H1 (cell line): ENCODE data around the gene DNAJB14. TPM values are rescaled to one million over a fixed set of nuclear protein-coding genes. Genes with fewer than 3 reads are reported as not detected.

Source experiments
- CTCF ChIA-PET: fragments of 300-600 bp; sonication (Branson Sonifier 250); formaldehyde crosslinking; loops from one replicate; lab custom pipeline; 2021; ENCODE audit not compliant: partially characterized antibody; lab: Charles Lee
- POLR2A ChIA-PET: fragments of 300-600 bp; sonication (Branson Sonifier 250); formaldehyde crosslinking; loops from one replicate; lab custom pipeline; 2021; ENCODE audit warnings: inconsistent platforms; ENCODE audit not compliant: partially characterized antibody; lab: Charles Lee
- DNase-seq, 2 experiments: peaks; one replicate each; pipeline versions ENCODE4 v3.0.0 to v3.0.0-alpha.2; 2010 to 2022; ENCODE audit warnings: low spot score in 2 of 2, low read depth in 1 of 2, mixed read lengths in 1 of 2
- FAIRE-seq: peaks from 2 replicates; lab custom pipeline; 2011; peaks lifted over from hg19 to GRCh38; lab: Jason Lieb, UNC
- H2AFZ ChIP-seq: 2 replicates; pipeline ENCODE4 v1.8.1; 2012; ENCODE audit warnings: low read length, inconsistent platforms
- H2AK5ac ChIP-seq: 2 replicates; pipeline ENCODE4 v1.6.1; 2013; ENCODE audit warnings: low read depth, low read length
- H2BK120ac ChIP-seq: replicated peaks from 2 replicates; pipeline ENCODE3; 2013; ENCODE audit warnings: low read depth, low read length, inconsistent platforms
- H2BK12ac ChIP-seq: 2 replicates; pipeline ENCODE4 v1.6.1; 2013; ENCODE audit warnings: low read depth, low read length
- H2BK15ac ChIP-seq: 2 replicates; pipeline ENCODE4 v1.6.1; 2013; ENCODE audit warnings: low read length
- H2BK20ac ChIP-seq: 2 replicates; pipeline ENCODE4 v1.6.1; 2013; ENCODE audit warnings: low read length
- H2BK5ac ChIP-seq: 2 replicates; pipeline ENCODE4 v1.6.1; 2013; ENCODE audit warnings: low read depth, low read length
- H3K14ac ChIP-seq: 2 replicates; pipeline ENCODE4 v1.6.1; 2013; ENCODE audit warnings: inconsistent platforms; ENCODE audit not compliant: insufficient read length
- H3K18ac ChIP-seq: 2 replicates; pipeline ENCODE4 v1.6.1; 2013; ENCODE audit warnings: low read length; ENCODE audit errors: extremely low read depth
- H3K23ac ChIP-seq: 2 replicates; pipeline ENCODE4 v1.6.1; 2013; ENCODE audit warnings: inconsistent platforms; ENCODE audit not compliant: insufficient read length
- H3K23me2 ChIP-seq: 2 replicates; pipeline ENCODE4 v1.6.1; 2013; ENCODE audit warnings: low read depth, low read length
- H3K27ac ChIP-seq: 2 replicates; pipeline ENCODE4 v1.6.1; 2011; ENCODE audit warnings: low read depth, low read length, inconsistent platforms
- H3K27me3 ChIP-seq, 4 experiments: replicated peaks in 1 of 4; 1 replicate in 1 of 4; 2 replicates in 3 of 4; pipeline versions ENCODE4 v1.6.1 to v1.8.1; 2011 to 2013; ENCODE audit warnings: low read length in 3 of 4, mild to moderate bottlenecking in 3 of 4, inconsistent platforms in 2 of 4, mixed read lengths in 2 of 4, moderate library complexity in 1 of 4; ENCODE audit not compliant: control insufficient read depth in 3 of 4, insufficient read depth in 3 of 4; ENCODE audit errors: extremely low read depth in 1 of 4
- H3K36me3 ChIP-seq, 4 experiments: 2 replicates each; pipeline versions ENCODE4 v1.6.1 to v1.8.1; 2011 to 2013; ENCODE audit warnings: mild to moderate bottlenecking in 4 of 4, low read length in 3 of 4, moderate library complexity in 2 of 4, control low read depth in 1 of 4, inconsistent platforms in 1 of 4; ENCODE audit not compliant: insufficient read depth in 4 of 4, control insufficient read depth in 2 of 4
- H3K4ac ChIP-seq: replicated peaks from 2 replicates; pipeline ENCODE3; 2013; ENCODE audit warnings: low read length, low read depth, mixed read lengths, inconsistent platforms; ENCODE audit not compliant: insufficient read length
- H3K4me1 ChIP-seq, 4 experiments: replicated peaks in 1 of 4; 1 replicate in 1 of 4; 2 replicates in 3 of 4; pipeline versions ENCODE4 v1.6.1 to v1.8.1; 2011 to 2013; ENCODE audit warnings: low read length in 3 of 4, inconsistent platforms in 2 of 4, mixed read lengths in 1 of 4; ENCODE audit not compliant: insufficient read depth in 4 of 4, control insufficient read depth in 3 of 4
- H3K4me2 ChIP-seq, 2 experiments: 2 replicates each; pipeline versions ENCODE4 v1.6.1 to v1.8.1; 2011 to 2013; ENCODE audit warnings: low read depth in 2 of 2, low read length in 2 of 2, control low read depth in 1 of 2, inconsistent platforms in 1 of 2, mild to moderate bottlenecking in 1 of 2; ENCODE audit not compliant: insufficient read depth in 1 of 2
- H3K4me3 ChIP-seq, 4 experiments: fragments of 200-600, 300-600 bp in 1 of 4; sonication (generic), shearing (Covaris generic), sonication (Bioruptor Twin) in 1 of 4; 2 replicates each; pipeline versions ENCODE4 v1.5.1 to v1.8.1; 2011 to 2016; ENCODE audit warnings: low read length in 4 of 4, low read depth in 3 of 4, control low read depth in 2 of 4, inconsistent platforms in 2 of 4, mild to moderate bottlenecking in 2 of 4, mixed read lengths in 1 of 4, moderate library complexity in 1 of 4; ENCODE audit not compliant: insufficient read depth in 2 of 4; ENCODE audit errors: extremely low read depth in 1 of 4
- H3K56ac ChIP-seq: replicated peaks from 2 replicates; pipeline ENCODE3; 2013; ENCODE audit warnings: low read depth, mild to moderate bottlenecking, mixed read lengths, low read length, inconsistent platforms; ENCODE audit not compliant: insufficient read length
- H3K79me1 ChIP-seq: 2 replicates; pipeline ENCODE4 v1.6.1; 2013; ENCODE audit warnings: low read depth, low read length, control low read depth
- H3K79me2 ChIP-seq, 2 experiments: 2 replicates each; pipeline versions ENCODE4 v1.6.1 to v1.8.1; 2012 to 2013; ENCODE audit warnings: low read length in 2 of 2, mild to moderate bottlenecking in 2 of 2, inconsistent platforms in 1 of 2; ENCODE audit not compliant: insufficient read depth in 2 of 2, control insufficient read depth in 1 of 2
- H3K9ac ChIP-seq, 4 experiments: replicated peaks in 1 of 4; 1 replicate in 1 of 4; 2 replicates in 3 of 4; pipeline versions ENCODE4 v1.6.1 to v1.8.1; 2011 to 2013; ENCODE audit warnings: low read depth in 3 of 4, low read length in 3 of 4, control low read depth in 2 of 4, mild to moderate bottlenecking in 2 of 4, moderate library complexity in 2 of 4, inconsistent platforms in 1 of 4; ENCODE audit errors: extremely low read depth in 1 of 4
- H3K9me3 ChIP-seq, 2 experiments: 2 replicates each; pipeline versions ENCODE4 v1.6.1 to v1.8.1; 2012 to 2013; ENCODE audit warnings: mild to moderate bottlenecking in 2 of 2, moderate library complexity in 2 of 2, control low read depth in 1 of 2, inconsistent platforms in 1 of 2, low read depth in 1 of 2, low read length in 1 of 2, mixed read lengths in 1 of 2; ENCODE audit not compliant: insufficient read depth in 2 of 2
- H4K20me1 ChIP-seq, 2 experiments: replicated peaks in 1 of 2; 2 replicates each; pipeline versions ENCODE3 to v1.8.1; 2011 to 2013; ENCODE audit warnings: inconsistent platforms in 2 of 2, low read length in 2 of 2, mild to moderate bottlenecking in 1 of 2; ENCODE audit not compliant: insufficient read depth in 2 of 2, control insufficient read depth in 1 of 2
- H4K5ac ChIP-seq: 2 replicates; pipeline ENCODE4 v1.6.1; 2013; ENCODE audit warnings: low read length, low read depth, mixed read lengths, inconsistent platforms; ENCODE audit not compliant: insufficient read length
- H4K8ac ChIP-seq: 2 replicates; pipeline ENCODE4 v1.8.0; 2013; ENCODE audit warnings: mild to moderate bottlenecking, moderate library complexity, low read length, inconsistent platforms; ENCODE audit not compliant: insufficient read depth; ENCODE audit errors: extremely low read depth
- H4K91ac ChIP-seq: replicated peaks from 2 replicates; pipeline ENCODE3; 2013; ENCODE audit warnings: low read length, mixed read lengths, inconsistent platforms; ENCODE audit not compliant: insufficient read length
- CBX8 ChIP-seq: fragments of 300-800, 300-1000 bp; sonication (generic); IDR thresholded peaks from 2 replicates; pipeline ENCODE4 v1.7.1; 2016; ENCODE audit warnings: low read depth, low read length, borderline replicate concordance
- CEBPB ChIP-seq: IDR thresholded peaks from 2 replicates; pipeline ENCODE4 v1.6.1; 2012; ENCODE audit warnings: low read depth, low read length
- CHD1 ChIP-seq: IDR thresholded peaks from 2 replicates; pipeline ENCODE4 v1.6.1; 2012; ENCODE audit warnings: low read depth, low read length, improper control_type of control experiment
- EP300 ChIP-seq, 2 experiments: IDR thresholded peaks; 1 replicate in 1 of 2; 2 replicates in 1 of 2; pipeline ENCODE4 v1.6.1; 2011 to 2012; ENCODE audit warnings: low read depth in 2 of 2, low read length in 2 of 2, mild to moderate bottlenecking in 2 of 2, borderline replicate concordance in 1 of 2, inconsistent platforms in 1 of 2, moderate library complexity in 1 of 2
- FOSL1 ChIP-seq: IDR thresholded peaks from 2 replicates; pipeline ENCODE4 v1.6.1; 2011; ENCODE audit warnings: mild to moderate bottlenecking, low read depth, low read length, moderate library complexity; ENCODE audit not compliant: insufficient read depth
- HDAC2 ChIP-seq, 2 experiments: fragments of 300-600 bp in 1 of 2; sonication (generic) in 1 of 2; IDR thresholded peaks; 2 replicates each; pipeline ENCODE4 v1.6.1; 2011 to 2012; ENCODE audit warnings: low read depth in 2 of 2, low read length in 2 of 2, mild to moderate bottlenecking in 2 of 2, moderate library complexity in 2 of 2, borderline replicate concordance in 1 of 2, inconsistent platforms in 1 of 2
- KDM5A ChIP-seq: fragments of 200-600 bp; IDR thresholded peaks from 2 replicates; pipeline ENCODE4 v1.7.1; 2012; ENCODE audit warnings: mild to moderate bottlenecking, low read length, inconsistent platforms, mixed read lengths
- POLR2A ChIP-seq, 2 experiments: IDR thresholded peaks; 1 replicate in 1 of 2; 2 replicates in 1 of 2; pipeline ENCODE4 v1.6.1; 2011; ENCODE audit warnings: low read depth in 2 of 2, low read length in 2 of 2, mild to moderate bottlenecking in 2 of 2; ENCODE audit errors: control extremely low read depth in 1 of 2
- SP1 ChIP-seq: IDR thresholded peaks from 2 replicates; pipeline ENCODE4 v1.6.1; 2011; ENCODE audit warnings: low read depth, low read length
- TBP ChIP-seq: IDR thresholded peaks from 2 replicates; pipeline ENCODE4 v1.6.1; 2011; ENCODE audit warnings: low read depth, low read length, improper control_type of control experiment
- TCF12 ChIP-seq: IDR thresholded peaks from 2 replicates; pipeline ENCODE4 v1.6.1; 2011; ENCODE audit warnings: low read depth, mild to moderate bottlenecking, low read length
- TEAD4 ChIP-seq: IDR thresholded peaks from 2 replicates; pipeline ENCODE4 v1.6.1; 2012; ENCODE audit warnings: low read depth, low read length, inconsistent platforms, mixed read lengths
- WGBS, 2 experiments: shearing (Covaris generic) in 1 of 2; methylation state at CpG; one replicate each; pipeline versions ENCODE4 v1.1.6 to v1.1.7; 2013 to 2015; ENCODE audit warnings: low lambda C conversion rate in 2 of 2, mixed read lengths in 2 of 2, inconsistent platforms in 1 of 2, low coverage in 1 of 2, missing lambda C conversion rate in 1 of 2; ENCODE audit not compliant: insufficient replicate concordance in 2 of 2, insufficient coverage in 1 of 2, insufficient read length in 1 of 2; ENCODE audit errors: extremely low coverage in 1 of 2, missing lambda C conversion rate in 1 of 2; 5-methylcytosine and 5-hydroxymethylcytosine counted together
- polyA plus RNA-seq, 7 experiments: library from polyadenylated mRNA; depleted of rRNA in 3 of 7; stranded (reverse) in 5 of 7; unstranded in 2 of 7; fragments of >200 nt in 5 of 7; fragments of 200-250 nt in 2 of 7; gene quantifications; 1 replicate in 5 of 7; 2 replicates in 1 of 7; 4 replicates in 1 of 7; pipeline versions ENCODE4 v1.2.1 to v1.2.3, GENCODE V29; 2011 to 2013; ENCODE audit warnings: missing spikeins in 2 of 7, mixed read lengths in 2 of 7
- total RNA-seq: library from RNA; stranded (reverse); fragmentation: NEBNext Ultra II Directional; extraction: Animal tissue kit (Norgen Biotek cat#: 25700); gene quantifications from 2 replicates; pipeline ENCODE4 v1.2.1, GENCODE V29; 2021
- TF ChIP-seq, protein P1 (sequence below): IDR thresholded peaks from 2 replicates; pipeline ENCODE4 v1.6.1; 2012; ENCODE audit warnings: low read length, inconsistent platforms

The DNAJB14 gene
- total and polyA plus RNA-seq, 2 of the 8 experiments (the other 6 are each of a cell fraction or from before 2014, with no cell fraction given), result 3.4 to 35.4 TPM

- H4K5ac ChIP-seq, result no peak overlapping the region
- H3K27me3 ChIP-seq, result no peaks in the 10 kb centered on the region
- no peak for FAIRE-seq
- CTCF ChIA-PET, result no interaction called here
- H3K14ac ChIP-seq, result no peak overlapping the region
- WGBS, 2 experiments, result 1% methylated on average over 11 of the region's 12 CpGs; no CpG with 5 or more reads in 1 of the 2 experiments
- no peak overlapping the region for H2BK20ac ChIP-seq
- H3K36me3 ChIP-seq, result no peaks in the 10 kb centered on the region; a peak in 1 of 8 replicates
- no peak overlapping the region for H3K4ac ChIP-seq
- H3K79me1 ChIP-seq, result no peaks in the 10 kb centered on the region
- POLR2A ChIA-PET, result interaction anchor here (1.4 to 6.6 kb wide), 3 partner anchors 47 to 56 kb away, joined by 3 to 83 read pairs (median 8); partner anchors contain the start of genes DNAJB14 and H2AZ1
- DNase-seq, result no peak
- H2BK15ac ChIP-seq, result no peak overlapping the region
- H3K56ac ChIP-seq, result no peak overlapping the region
- no peak overlapping the region for H2AK5ac ChIP-seq
- H2BK120ac ChIP-seq, result no peak overlapping the region
- H2BK5ac ChIP-seq, result no peak overlapping the region
- peak overlapping the region; percentile 80 to 85 for H3K4me2 ChIP-seq
- H3K23me2 ChIP-seq, result peaks cover 4% of the 10 kb centered on the region; the same call in 1 of the 2 replicates
- H4K8ac ChIP-seq, result peak overlapping the region; percentile 69; the same call in 1 of the 2 replicates
- H3K23ac ChIP-seq, result no peak overlapping the region
- H3K9ac ChIP-seq, result peak overlapping the region in 3 of 4 experiments; percentile 26 to 71 (median 62); a peak in 5 of 7 replicates
- no peak overlapping the region for H4K91ac ChIP-seq
- H3K27ac ChIP-seq, result peak overlapping the region; percentile 63
- H3K79me2 ChIP-seq, result peaks cover 4 to 27% of the 10 kb centered on the region in 2 experiments; a peak in 3 of 4 replicates
- H4K20me1 ChIP-seq, result no peaks in the 10 kb centered on the region
- H3K18ac ChIP-seq, result no peak overlapping the region
- peaks cover 0 to 3% (median 0%) of the 10 kb centered on the region in 4 experiments; a peak in 1 of 7 replicates for H3K4me1 ChIP-seq
- no peaks in the 10 kb centered on the region for H3K9me3 ChIP-seq
- H2AFZ ChIP-seq, result 0 out of 2 replicates have a peak overlapping the region, but pooled peaks have one; percentile 23
- peak overlapping the region; percentile 84 to 99 (median 90) for H3K4me3 ChIP-seq
- no peak overlapping the region for H2BK12ac ChIP-seq
- TF ChIP-seq CBX8, result no peak
- TF ChIP-seq EP300 (IDR thresholded peaks at IDR 0.05; ENCODE audit: borderline replicate concordance in 1 of 2, low read depth in 2 of 2, low read length in 2 of 2), result no peak
- TF ChIP-seq POLR2A (IDR thresholded peaks at IDR 0.05; ENCODE audit: control extremely low read depth in 1 of 2, low read depth in 2 of 2, low read length in 2 of 2), result no peak
- no peak for TF ChIP-seq KDM5A
- TF ChIP-seq HDAC2 (IDR thresholded peaks at IDR 0.05; ENCODE audit: borderline replicate concordance in 1 of 2, low read depth in 2 of 2, low read length in 2 of 2), result no peak
- no peak for TF ChIP-seq TEAD4
- no peak for TF ChIP-seq CEBPB
- TF ChIP-seq FOSL1, result no peak
- TF ChIP-seq, protein P1, sequence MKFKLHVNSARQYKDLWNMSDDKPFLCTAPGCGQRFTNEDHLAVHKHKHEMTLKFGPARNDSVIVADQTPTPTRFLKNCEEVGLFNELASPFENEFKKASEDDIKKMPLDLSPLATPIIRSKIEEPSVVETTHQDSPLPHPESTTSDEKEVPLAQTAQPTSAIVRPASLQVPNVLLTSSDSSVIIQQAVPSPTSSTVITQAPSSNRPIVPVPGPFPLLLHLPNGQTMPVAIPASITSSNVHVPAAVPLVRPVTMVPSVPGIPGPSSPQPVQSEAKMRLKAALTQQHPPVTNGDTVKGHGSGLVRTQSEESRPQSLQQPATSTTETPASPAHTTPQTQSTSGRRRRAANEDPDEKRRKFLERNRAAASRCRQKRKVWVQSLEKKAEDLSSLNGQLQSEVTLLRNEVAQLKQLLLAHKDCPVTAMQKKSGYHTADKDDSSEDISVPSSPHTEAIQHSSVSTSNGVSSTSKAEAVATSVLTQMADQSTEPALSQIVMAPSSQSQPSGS, result no peak
- no peak for TF ChIP-seq TBP
- TF ChIP-seq TCF12, result no peak
- no peak for TF ChIP-seq SP1
- TF ChIP-seq CHD1, result no peak
Observed at GRCh38 chr4:99893839-99894160, 52.6 kb downstream of the DNAJB14 start.
